OCI-LY1 (cell line): ENCODE data around the gene NAV2.

Source experiments
- EZH2 ChIP-seq: fragments of 200-600 bp; sonication (generic), shearing (Covaris generic); IDR thresholded peaks from 2 replicates; pipeline ENCODE4 v1.8.0; 2017; ENCODE audit warnings: borderline replicate concordance, mixed run types, mild to moderate bottlenecking, antibody characterized with exemption, low read length, moderate library complexity, mixed read lengths
- TF ChIP-seq, protein P1 (sequence below): fragments of 200-600 bp; sonication (generic), shearing (Covaris generic); IDR thresholded peaks from 2 replicates; pipeline ENCODE4 v1.5.1; 2017; ENCODE audit warnings: mild to moderate bottlenecking, antibody characterized with exemption, low read length, moderate library complexity, mixed read lengths

DNA sequence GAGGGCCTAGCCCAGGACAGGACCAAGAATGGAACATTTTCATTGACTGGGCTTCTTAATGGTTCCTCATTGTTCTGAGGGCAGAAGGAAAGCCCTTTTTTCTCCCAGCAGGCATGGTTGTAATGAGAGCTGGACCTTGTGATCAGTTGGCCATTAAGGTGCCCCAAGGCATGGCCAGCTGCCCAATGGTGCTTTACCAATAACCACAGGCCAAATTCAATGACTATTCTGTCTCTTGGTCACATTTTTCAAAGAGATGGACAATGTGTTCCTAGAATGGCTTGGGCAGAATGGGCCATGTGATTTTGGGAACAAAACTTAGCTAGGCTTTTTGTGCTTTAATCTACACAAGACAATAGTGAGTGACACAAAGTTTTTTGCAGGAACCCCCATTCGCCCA is 7.3 kb downstream of the NAV2 start:
- TF ChIP-seq, protein P1, sequence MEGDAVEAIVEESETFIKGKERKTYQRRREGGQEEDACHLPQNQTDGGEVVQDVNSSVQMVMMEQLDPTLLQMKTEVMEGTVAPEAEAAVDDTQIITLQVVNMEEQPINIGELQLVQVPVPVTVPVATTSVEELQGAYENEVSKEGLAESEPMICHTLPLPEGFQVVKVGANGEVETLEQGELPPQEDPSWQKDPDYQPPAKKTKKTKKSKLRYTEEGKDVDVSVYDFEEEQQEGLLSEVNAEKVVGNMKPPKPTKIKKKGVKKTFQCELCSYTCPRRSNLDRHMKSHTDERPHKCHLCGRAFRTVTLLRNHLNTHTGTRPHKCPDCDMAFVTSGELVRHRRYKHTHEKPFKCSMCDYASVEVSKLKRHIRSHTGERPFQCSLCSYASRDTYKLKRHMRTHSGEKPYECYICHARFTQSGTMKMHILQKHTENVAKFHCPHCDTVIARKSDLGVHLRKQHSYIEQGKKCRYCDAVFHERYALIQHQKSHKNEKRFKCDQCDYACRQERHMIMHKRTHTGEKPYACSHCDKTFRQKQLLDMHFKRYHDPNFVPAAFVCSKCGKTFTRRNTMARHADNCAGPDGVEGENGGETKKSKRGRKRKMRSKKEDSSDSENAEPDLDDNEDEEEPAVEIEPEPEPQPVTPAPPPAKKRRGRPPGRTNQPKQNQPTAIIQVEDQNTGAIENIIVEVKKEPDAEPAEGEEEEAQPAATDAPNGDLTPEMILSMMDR = no peak
- TF ChIP-seq EZH2 = no peak
